Neural progenitor cell (in vitro differentiated cells): Measurements from ENCODE around the gene SRRM4. TPM values are rescaled to one million over a fixed set of nuclear protein-coding genes. Genes with fewer than 3 reads are reported as not detected.

Experiments
- DNase-seq: peaks from one replicate; pipeline ENCODE4 v3.0.0-alpha.2; 2016; ENCODE audit warnings: low spot score
- H2AFZ ChIP-seq: fragments of 200-600 bp; sonication (generic); replicated peaks from 2 replicates; pipeline ENCODE4 v1.6.1; 2016; ENCODE audit warnings: antibody characterized with exemption
- H3F3A ChIP-seq: fragments of 200-600 bp; sonication (generic); 2 replicates; pipeline ENCODE4 v1.6.1; 2016; ENCODE audit warnings: antibody characterized with exemption, low read depth
- H3K27ac ChIP-seq: fragments of 200-600 bp; sonication (generic); 2 replicates; pipeline ENCODE4 v1.5.1; 2016; ENCODE audit warnings: mild to moderate bottlenecking
- H3K27me3 ChIP-seq: fragments of 200-600 bp; sonication (generic); 2 replicates; pipeline ENCODE4 v1.6.1; 2016; ENCODE audit warnings: mild to moderate bottlenecking, moderate library complexity
- H3K36me3 ChIP-seq: fragments of 200-600 bp; sonication (generic); 2 replicates; pipeline ENCODE4 v1.5.1; 2016
- H3K4me1 ChIP-seq: fragments of 200-600 bp; sonication (generic); 2 replicates; pipeline ENCODE4 v1.6.1; 2016; ENCODE audit warnings: mixed run types
- H3K4me2 ChIP-seq: fragments of 200-600 bp; sonication (generic); 2 replicates; pipeline ENCODE4 v1.6.1; 2016
- H3K4me3 ChIP-seq: fragments of 200-600 bp; sonication (generic); 2 replicates; pipeline ENCODE4 v1.5.1; 2016
- H3K79me2 ChIP-seq: fragments of 200-600 bp; sonication (generic); 2 replicates; pipeline ENCODE4 v1.6.1; 2016; ENCODE audit warnings: low read depth
- H3K9ac ChIP-seq: fragments of 200-600 bp; sonication (generic); 2 replicates; pipeline ENCODE4 v1.6.1; 2016
- H3K9me3 ChIP-seq: fragments of 200-600 bp; sonication (generic); 2 replicates; pipeline ENCODE4 v1.5.1; 2016; ENCODE audit warnings: low read depth
- H4K20me1 ChIP-seq: fragments of 200-600 bp; sonication (generic); 2 replicates; pipeline ENCODE4 v1.6.1; 2016; ENCODE audit warnings: low read depth
- H3K27ac Mint-ChIP-seq: 3 replicates; pipeline ENCODE4 v1.8.0; 2021; ENCODE audit warnings: mixed read lengths
- H3K27me3 Mint-ChIP-seq: 2 replicates; pipeline ENCODE4 v1.8.0; 2022; ENCODE audit warnings: low read depth, mild to moderate bottlenecking, inconsistent platforms, moderate library complexity, mixed read lengths; ENCODE audit not compliant: insufficient read depth
- H3K36me3 Mint-ChIP-seq: 3 replicates; pipeline ENCODE4 v1.8.0; 2021; ENCODE audit warnings: mixed read lengths
- H3K4me1 Mint-ChIP-seq: 3 replicates; pipeline ENCODE4 v1.8.0; 2021; ENCODE audit warnings: mixed read lengths
- H3K4me3 Mint-ChIP-seq: 3 replicates; pipeline ENCODE4 v1.8.0; 2021; ENCODE audit warnings: mild to moderate bottlenecking, moderate library complexity, mixed read lengths
- H3K9me3 Mint-ChIP-seq: 3 replicates; pipeline ENCODE4 v1.8.0; 2020; ENCODE audit warnings: mixed read lengths
- EZH2 ChIP-seq: fragments of 200-600 bp; sonication (generic); IDR thresholded peaks from 2 replicates; pipeline ENCODE4 v1.6.1; 2017; ENCODE audit warnings: antibody characterized with exemption, mild to moderate bottlenecking, moderate library complexity
- EZH2phosphoT487 ChIP-seq: fragments of 200-600 bp; sonication (generic); IDR thresholded peaks from 2 replicates; pipeline ENCODE4 v1.6.1; 2017; ENCODE audit warnings: antibody characterized with exemption
- total RNA-seq: library from RNA; depleted of rRNA; stranded (reverse); fragments of >200 nt; gene quantifications from 2 replicates; pipeline ENCODE4 v1.2.3, GENCODE V29; 2015; ENCODE audit warnings: low replicate concordance
- TF ChIP-seq, protein P1 (sequence below): fragments of 200-600 bp; sonication (generic); IDR thresholded peaks from 2 replicates; pipeline ENCODE4 v1.5.1; 2017; ENCODE audit warnings: antibody characterized with exemption, mild to moderate bottlenecking

The SRRM4 gene
- total RNA-seq, 1 donor from 2014 or later = 0.07 TPM

DNA sequence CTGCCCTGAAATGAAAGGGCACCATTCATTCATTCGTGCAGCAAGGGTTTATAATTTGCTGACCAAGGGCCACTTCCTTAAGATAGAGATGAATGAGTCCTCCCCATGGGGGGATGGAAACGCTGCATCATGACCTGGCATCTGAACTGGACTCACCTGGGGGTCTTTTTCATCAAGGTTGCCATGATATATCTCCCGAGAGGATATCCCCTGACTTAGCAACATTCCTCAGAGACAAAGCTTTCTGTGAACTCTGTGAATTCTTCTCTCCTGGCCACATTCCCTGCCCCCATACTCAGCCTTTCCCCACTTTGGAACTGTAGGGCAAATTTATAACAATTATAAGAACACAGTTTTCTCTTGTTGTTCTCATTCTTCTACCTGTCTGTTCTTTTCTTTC lies 30.8 kb downstream of the SRRM4 start:
- Histone ChIP-seq H3K4me3 (no peak overlapping the region), H3K4me1 (peaks cover 41% of the 10 kb centered on the region), H3K27ac (no peak overlapping the region), H3K9me3 (no peaks in the 10 kb centered on the region), H3K9ac (no peak overlapping the region), H4K20me1 (no peaks in the 10 kb centered on the region), H3K27me3 (no peaks in the 10 kb centered on the region), H3F3A (peaks cover 30% of the 10 kb centered on the region), H3K4me2 (peak overlapping the region; percentile 6), H3K79me2 (no peaks in the 10 kb centered on the region), H3K36me3 (no peaks in the 10 kb centered on the region), H2AFZ (no peak overlapping the region)
- no peak overlapping the region for H3K27ac Mint-ChIP-seq
- no peaks in the 10 kb centered on the region for H3K36me3 Mint-ChIP-seq
- peaks cover 11% of the 10 kb centered on the region for H3K27me3 Mint-ChIP-seq
- H3K9me3 Mint-ChIP-seq = peaks cover 2% of the 10 kb centered on the region
- no peak for DNase-seq
- no peak overlapping the region for H3K4me3 Mint-ChIP-seq
- H3K4me1 Mint-ChIP-seq = peaks cover 19% of the 10 kb centered on the region
- TF ChIP-seq, protein P1, sequence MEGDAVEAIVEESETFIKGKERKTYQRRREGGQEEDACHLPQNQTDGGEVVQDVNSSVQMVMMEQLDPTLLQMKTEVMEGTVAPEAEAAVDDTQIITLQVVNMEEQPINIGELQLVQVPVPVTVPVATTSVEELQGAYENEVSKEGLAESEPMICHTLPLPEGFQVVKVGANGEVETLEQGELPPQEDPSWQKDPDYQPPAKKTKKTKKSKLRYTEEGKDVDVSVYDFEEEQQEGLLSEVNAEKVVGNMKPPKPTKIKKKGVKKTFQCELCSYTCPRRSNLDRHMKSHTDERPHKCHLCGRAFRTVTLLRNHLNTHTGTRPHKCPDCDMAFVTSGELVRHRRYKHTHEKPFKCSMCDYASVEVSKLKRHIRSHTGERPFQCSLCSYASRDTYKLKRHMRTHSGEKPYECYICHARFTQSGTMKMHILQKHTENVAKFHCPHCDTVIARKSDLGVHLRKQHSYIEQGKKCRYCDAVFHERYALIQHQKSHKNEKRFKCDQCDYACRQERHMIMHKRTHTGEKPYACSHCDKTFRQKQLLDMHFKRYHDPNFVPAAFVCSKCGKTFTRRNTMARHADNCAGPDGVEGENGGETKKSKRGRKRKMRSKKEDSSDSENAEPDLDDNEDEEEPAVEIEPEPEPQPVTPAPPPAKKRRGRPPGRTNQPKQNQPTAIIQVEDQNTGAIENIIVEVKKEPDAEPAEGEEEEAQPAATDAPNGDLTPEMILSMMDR = no peak
- no peak for TF ChIP-seq EZH2phosphoT487
- no peak for TF ChIP-seq EZH2

DNA sequence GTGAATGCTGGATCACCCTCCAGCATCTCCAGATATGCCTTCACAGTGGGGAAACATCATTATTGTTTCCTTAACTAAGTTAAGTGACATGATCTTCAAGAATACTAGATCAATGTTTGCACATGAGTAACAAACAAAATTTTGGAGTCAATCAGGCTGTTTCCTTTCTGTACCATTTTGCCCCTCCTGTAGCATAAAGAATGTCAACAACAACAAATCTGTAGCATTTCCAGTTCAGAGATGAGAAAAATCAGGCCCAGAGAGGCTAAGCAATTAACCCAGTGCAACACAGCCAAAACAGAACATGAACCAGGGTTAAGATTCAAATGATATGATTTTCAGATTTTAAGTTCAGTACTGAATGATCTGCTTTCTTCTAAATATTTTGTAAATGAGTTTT lies 31.7 kb downstream of the SRRM4 start:
- TF ChIP-seq EZH2 (no peak), EZH2phosphoT487 (no peak)
- TF ChIP-seq, protein P1 = no peak
- Mint-ChIP-seq H3K9me3 (peaks cover 2% of the 10 kb centered on the region), H3K4me3 (no peak overlapping the region), H3K4me1 (peaks cover 21% of the 10 kb centered on the region), H3K27ac (no peak overlapping the region), H3K27me3 (peaks cover 11% of the 10 kb centered on the region), H3K36me3 (no peaks in the 10 kb centered on the region)
- Histone ChIP-seq H3K36me3 (no peaks in the 10 kb centered on the region), H3K4me2 (no peak overlapping the region), H2AFZ (no peak overlapping the region), H3K27ac (no peak overlapping the region), H3K9ac (no peak overlapping the region), H3K27me3 (no peaks in the 10 kb centered on the region), H3K4me1 (peaks cover 37% of the 10 kb centered on the region), H4K20me1 (no peaks in the 10 kb centered on the region), H3K79me2 (no peaks in the 10 kb centered on the region), H3K4me3 (no peak overlapping the region), H3F3A (peaks cover 23% of the 10 kb centered on the region), H3K9me3 (no peaks in the 10 kb centered on the region)
- DNase-seq = no peak

DNA sequence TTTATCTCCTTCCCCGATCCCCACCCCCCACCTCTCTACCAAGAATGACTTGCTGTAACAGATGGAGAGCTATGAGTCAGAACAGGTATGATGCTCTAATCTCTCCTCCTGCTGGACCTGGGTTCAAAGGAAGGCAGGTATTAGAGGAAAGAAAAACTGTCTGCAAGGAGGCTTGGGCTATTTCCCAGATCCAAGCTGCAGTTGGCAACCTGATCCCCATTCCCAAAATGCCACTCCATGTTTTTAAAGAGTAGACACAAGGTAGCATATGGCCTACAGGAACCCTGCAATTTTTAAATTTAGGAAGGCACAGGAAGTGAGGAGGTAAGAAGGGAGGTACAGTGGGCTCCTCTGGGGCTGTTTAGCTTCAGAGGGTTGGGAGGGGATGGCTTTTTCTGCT lies 33.0 kb downstream of the SRRM4 start:
- TF ChIP-seq EZH2 (no peak), EZH2phosphoT487 (no peak)
- TF ChIP-seq, protein P1 = no peak
- no peak overlapping the region for H3K4me3 Mint-ChIP-seq
- no peaks in the 10 kb centered on the region for H3K9me3 ChIP-seq
- no peaks in the 10 kb centered on the region for H3K79me2 ChIP-seq
- no peak overlapping the region for H3K4me2 ChIP-seq
- peaks cover 43% of the 10 kb centered on the region for H3K4me1 ChIP-seq
- no peak overlapping the region for H3K4me3 ChIP-seq
- no peak overlapping the region for H2AFZ ChIP-seq
- no peaks in the 10 kb centered on the region for H3K36me3 ChIP-seq
- H3K4me1 Mint-ChIP-seq = peaks cover 24% of the 10 kb centered on the region
- H3K27ac Mint-ChIP-seq = no peak overlapping the region
- no peaks in the 10 kb centered on the region for H3K27me3 ChIP-seq
- peaks cover 9% of the 10 kb centered on the region for H3F3A ChIP-seq
- H3K9me3 Mint-ChIP-seq = peaks cover 2% of the 10 kb centered on the region
- peaks cover 4% of the 10 kb centered on the region for H3K27me3 Mint-ChIP-seq
- H3K36me3 Mint-ChIP-seq = no peaks in the 10 kb centered on the region
- DNase-seq = no peak
- no peak overlapping the region for H3K27ac ChIP-seq
- no peak overlapping the region for H3K9ac ChIP-seq
- no peaks in the 10 kb centered on the region for H4K20me1 ChIP-seq

DNA sequence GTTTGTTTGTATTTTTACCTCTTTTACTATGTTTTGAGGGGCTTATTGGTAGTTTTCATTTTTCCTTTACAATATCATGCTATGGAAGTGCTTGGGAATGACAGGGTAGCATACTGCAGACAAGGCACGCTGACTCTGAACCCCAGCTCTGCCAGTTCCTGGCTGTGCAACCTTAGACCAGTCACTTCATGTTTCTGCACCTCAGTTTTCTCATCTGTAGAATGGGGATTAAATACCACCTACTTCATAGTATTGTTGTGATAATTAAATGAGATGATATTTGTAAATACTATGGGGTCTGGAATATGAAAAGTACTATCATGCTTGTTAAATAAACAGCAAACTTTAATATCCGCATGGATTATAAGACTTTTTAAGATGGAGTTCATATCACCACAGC lies 35.4 kb downstream of the SRRM4 start:
- Mint-ChIP-seq H3K4me1 (peaks cover 37% of the 10 kb centered on the region), H3K36me3 (no peaks in the 10 kb centered on the region), H3K27ac (no peak overlapping the region), H3K4me3 (no peak overlapping the region), H3K9me3 (no peaks in the 10 kb centered on the region), H3K27me3 (peaks cover 6% of the 10 kb centered on the region)
- Histone ChIP-seq H3K4me1 (peaks cover 41% of the 10 kb centered on the region), H3K4me2 (no peak overlapping the region), H3K9me3 (no peaks in the 10 kb centered on the region), H4K20me1 (no peaks in the 10 kb centered on the region), H3K9ac (no peak overlapping the region), H3K79me2 (no peaks in the 10 kb centered on the region), H2AFZ (no peak overlapping the region), H3F3A (peaks cover 7% of the 10 kb centered on the region), H3K27me3 (no peaks in the 10 kb centered on the region), H3K36me3 (no peaks in the 10 kb centered on the region), H3K27ac (no peak overlapping the region), H3K4me3 (no peak overlapping the region)
- DNase-seq = no peak
- TF ChIP-seq EZH2phosphoT487 = no peak
- TF ChIP-seq, protein P1 = no peak
- no peak for TF ChIP-seq EZH2
